Ammon's horn (tissue), 1 donor: ENCODE results near the gene NR1I2.

Source experiments
- DNase-seq: peaks from one replicate; pipeline ENCODE4 v3.0.0-alpha.2; 2016; ENCODE audit warnings: low spot score

NR1I2 gene

GRCh38 chr3:119819806-119820205, 37.9 kb downstream of the NR1I2 start:
- no peak for DNase-seq

- DNase-seq = no peak
These were observed 43.9 kb downstream of the NR1I2 start for GRCh38 chr3:119825820-119826219.

GRCh38 chr3:119826711-119827608, 45.1 kb downstream of the NR1I2 start:
- DNase-seq = no peak

- no peak for DNase-seq
These were observed 47.5 kb downstream of the NR1I2 start for GRCh38 chr3:119829420-119829819.

GRCh38 chr3:119831022-119831421, 49.1 kb downstream of the NR1I2 start:
- no peak for DNase-seq

- DNase-seq = no peak
These were observed 50.1 kb downstream of the NR1I2 start for GRCh38 chr3:119831941-119832371.

- no peak for DNase-seq
These were observed 53.0 kb downstream of the NR1I2 start for GRCh38 chr3:119834754-119835370.

- no peak for DNase-seq
These were observed 53.7 kb downstream of the NR1I2 start for GRCh38 chr3:119835556-119835955.

- DNase-seq = no peak
These were observed 60.0 kb downstream of the NR1I2 start for GRCh38 chr3:119841808-119842471.

- DNase-seq = no peak
These were observed 67.2 kb downstream of the NR1I2 start for GRCh38 chr3:119849126-119849525.

GRCh38 chr3:119856695-119857094, 74.8 kb downstream of the NR1I2 start:
- no peak for DNase-seq

- no peak for DNase-seq
These were observed 77.1 kb downstream of the NR1I2 start for GRCh38 chr3:119858957-119859356.

GRCh38 chr3:119859728-119860127, 77.8 kb downstream of the NR1I2 start:
- no peak for DNase-seq

- no peak for DNase-seq
These were observed 79.8 kb downstream of the NR1I2 start for GRCh38 chr3:119861681-119862080.

- DNase-seq = no peak
These were observed 80.7 kb downstream of the NR1I2 start for GRCh38 chr3:119862616-119863015.

GRCh38 chr3:119864476-119864875, 82.6 kb downstream of the NR1I2 start:
- DNase-seq = no peak
